ENCODE data around the gene ACTMAP.
A peak's percentile ranks its signal among the peaks of the same experiment; 100 is the strongest.
"Not testable (repeated sequence)": the region's sequence is repeated elsewhere in the genome, so short reads cannot be mapped to it uniquely, and the experiment has no call there.

ACTMAP gene

GRCh38 chr19:40744554-40745401 is 5.5 kb downstream of the ACTMAP start:
- DNase-seq: no peak

GRCh38 chr19:40743926-40744325 is 6.4 kb downstream of the ACTMAP start:
- no peak for DNase-seq

- DNase-seq: no peak
These were observed 7.4 kb downstream of the ACTMAP start for GRCh38 chr19:40742886-40743285.

GRCh38 chr19:40742477-40742876 is 7.8 kb downstream of the ACTMAP start:
- no peak for DNase-seq

GRCh38 chr19:40741527-40742390 is 8.5 kb downstream of the ACTMAP start:
- DNase-seq: no peak

GRCh38 chr19:40740747-40741146 is 9.5 kb downstream of the ACTMAP start:
- DNase-seq: peak in 35 of 56 donors; percentile 5 to 73 (median 28)

GRCh38 chr19:40739871-40740703 is 10.2 kb downstream of the ACTMAP start:
- DNase-seq: no peak

- no peak for DNase-seq
These were observed 11.0 kb downstream of the ACTMAP start for GRCh38 chr19:40739030-40739839.

GRCh38 chr19:40737102-40737644 is 13.1 kb downstream of the ACTMAP start:
- no peak for DNase-seq

- DNase-seq: no peak
These were observed 13.6 kb downstream of the ACTMAP start for GRCh38 chr19:40736661-40737060.

GRCh38 chr19:40735013-40735771 is 15.1 kb downstream of the ACTMAP start:
- no peak for DNase-seq

GRCh38 chr19:40733149-40733548 is 17.1 kb downstream of the ACTMAP start:
- no peak for DNase-seq

- DNase-seq: not testable (repeated sequence)
These were observed 18.0 kb downstream of the ACTMAP start for GRCh38 chr19:40732304-40732703.

GRCh38 chr19:40730065-40730464 is 20.2 kb downstream of the ACTMAP start:
- not testable (repeated sequence) for DNase-seq

- no peak for DNase-seq
These were observed 24.0 kb downstream of the ACTMAP start for GRCh38 chr19:40726279-40726678.

- no peak for DNase-seq
These were observed 25.4 kb downstream of the ACTMAP start for GRCh38 chr19:40724855-40725254.

GRCh38 chr19:40724315-40724714 is 26.0 kb downstream of the ACTMAP start:
- DNase-seq: no peak

GRCh38 chr19:40723661-40724254 is 26.5 kb downstream of the ACTMAP start:
- no peak for DNase-seq

All from nucleus accumbens (tissue), 56 donors.